ENCODE results near the gene EMD.
A peak's percentile ranks its signal among the peaks of the same experiment; 100 is the strongest.
"Not testable (repeated sequence)": the region's sequence is repeated elsewhere in the genome, so short reads cannot be mapped to it uniquely, and the experiment has no call there.

The EMD gene

GRCh38 chrX:154397888-154398667 is 19.0 kb downstream of the EMD start, which contains the start of gene RPL10:
Gene RPL10, plus strand, starts transcription at chrX:154398377. Its CDS starts 143 bp downstream, at chrX:154398520.
- DNase-seq, result peak; percentile 87

- DNase-seq, result peak; percentile 82
These were observed 19.8 kb downstream of the EMD start for GRCh38 chrX:154398668-154399526.

- DNase-seq, result no peak
These were observed 20.7 kb downstream of the EMD start for GRCh38 chrX:154399527-154400368.

GRCh38 chrX:154400369-154400817 is 21.3 kb downstream of the EMD start:
- not testable (repeated sequence) for DNase-seq

- DNase-seq, result no peak
These were observed 22.1 kb downstream of the EMD start for GRCh38 chrX:154401045-154401799.

GRCh38 chrX:154401918-154402621 is 23.0 kb downstream of the EMD start:
- no peak for DNase-seq

GRCh38 chrX:154402622-154403127 is 23.6 kb downstream of the EMD start:
- DNase-seq, result no peak

GRCh38 chrX:154403192-154403591 is 24.1 kb downstream of the EMD start:
- DNase-seq, result no peak

GRCh38 chrX:154403858-154404257 is 24.8 kb downstream of the EMD start:
- no peak for DNase-seq

GRCh38 chrX:154404625-154405192 is 25.6 kb downstream of the EMD start:
- DNase-seq, result no peak

GRCh38 chrX:154408659-154409221 is 29.6 kb downstream of the EMD start:
- no peak for DNase-seq

- no peak for DNase-seq
These were observed 30.3 kb downstream of the EMD start, which contains the start of gene DNASE1L1 for GRCh38 chrX:154409222-154409871. Gene DNASE1L1, minus strand, starts transcription at chrX:154409254. Its CDS starts 3,686 bp downstream, at chrX:154405568.

GRCh38 chrX:154411981-154412340 is 32.9 kb downstream of the EMD start:
- DNase-seq, result peak; percentile 60

GRCh38 chrX:154412468-154412867 is 33.4 kb downstream of the EMD start:
- no peak for DNase-seq

- DNase-seq, result no peak
These were observed 34.0 kb downstream of the EMD start for GRCh38 chrX:154413142-154413541.

- no peak for DNase-seq
These were observed 38.1 kb downstream of the EMD start for GRCh38 chrX:154417157-154417556.

- DNase-seq, result no peak
These were observed 40.1 kb downstream of the EMD start for GRCh38 chrX:154419189-154419588.

GRCh38 chrX:154419688-154420401 is 40.8 kb downstream of the EMD start:
- DNase-seq, result no peak

GRCh38 chrX:154420402-154420756 is 41.3 kb downstream of the EMD start:
- no peak for DNase-seq

Data from activated CD4-positive, CD25-positive, alpha-beta regulatory T cell treated with anti-CD3 and anti-CD28 coated beads, Interleukin-2, amount 50 U/mL, for 72 hours (primary cell).